Choroid plexus epithelial cell (primary cell): Measurements from ENCODE around the gene SERPINA4.

ENCODE experiments used
- DNase-seq: peaks from one replicate; pipeline ENCODE4 v3.0.0-alpha.2; 2010; ENCODE audit warnings: low read depth
- H3K4me3 ChIP-seq: 2 replicates; pipeline ENCODE4 v1.5.1; 2011; ENCODE audit warnings: low read depth, mild to moderate bottlenecking, control low read depth, low read length, moderate library complexity
- TF ChIP-seq, protein P1 (sequence below): conservative IDR thresholded peaks from 2 replicates; pipeline ENCODE4 v1.5.1; 2011; ENCODE audit warnings: low read depth, mild to moderate bottlenecking, control low read depth, inconsistent platforms, low read length, moderate library complexity

The SERPINA4 gene

GRCh38 chr14:94521375-94522114, 39.7 kb upstream of the SERPINA4 start:
- DNase-seq, result no peak
- H3K4me3 ChIP-seq, result no peak overlapping the region
- TF ChIP-seq, protein P1, sequence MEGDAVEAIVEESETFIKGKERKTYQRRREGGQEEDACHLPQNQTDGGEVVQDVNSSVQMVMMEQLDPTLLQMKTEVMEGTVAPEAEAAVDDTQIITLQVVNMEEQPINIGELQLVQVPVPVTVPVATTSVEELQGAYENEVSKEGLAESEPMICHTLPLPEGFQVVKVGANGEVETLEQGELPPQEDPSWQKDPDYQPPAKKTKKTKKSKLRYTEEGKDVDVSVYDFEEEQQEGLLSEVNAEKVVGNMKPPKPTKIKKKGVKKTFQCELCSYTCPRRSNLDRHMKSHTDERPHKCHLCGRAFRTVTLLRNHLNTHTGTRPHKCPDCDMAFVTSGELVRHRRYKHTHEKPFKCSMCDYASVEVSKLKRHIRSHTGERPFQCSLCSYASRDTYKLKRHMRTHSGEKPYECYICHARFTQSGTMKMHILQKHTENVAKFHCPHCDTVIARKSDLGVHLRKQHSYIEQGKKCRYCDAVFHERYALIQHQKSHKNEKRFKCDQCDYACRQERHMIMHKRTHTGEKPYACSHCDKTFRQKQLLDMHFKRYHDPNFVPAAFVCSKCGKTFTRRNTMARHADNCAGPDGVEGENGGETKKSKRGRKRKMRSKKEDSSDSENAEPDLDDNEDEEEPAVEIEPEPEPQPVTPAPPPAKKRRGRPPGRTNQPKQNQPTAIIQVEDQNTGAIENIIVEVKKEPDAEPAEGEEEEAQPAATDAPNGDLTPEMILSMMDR, result no peak

DNA sequence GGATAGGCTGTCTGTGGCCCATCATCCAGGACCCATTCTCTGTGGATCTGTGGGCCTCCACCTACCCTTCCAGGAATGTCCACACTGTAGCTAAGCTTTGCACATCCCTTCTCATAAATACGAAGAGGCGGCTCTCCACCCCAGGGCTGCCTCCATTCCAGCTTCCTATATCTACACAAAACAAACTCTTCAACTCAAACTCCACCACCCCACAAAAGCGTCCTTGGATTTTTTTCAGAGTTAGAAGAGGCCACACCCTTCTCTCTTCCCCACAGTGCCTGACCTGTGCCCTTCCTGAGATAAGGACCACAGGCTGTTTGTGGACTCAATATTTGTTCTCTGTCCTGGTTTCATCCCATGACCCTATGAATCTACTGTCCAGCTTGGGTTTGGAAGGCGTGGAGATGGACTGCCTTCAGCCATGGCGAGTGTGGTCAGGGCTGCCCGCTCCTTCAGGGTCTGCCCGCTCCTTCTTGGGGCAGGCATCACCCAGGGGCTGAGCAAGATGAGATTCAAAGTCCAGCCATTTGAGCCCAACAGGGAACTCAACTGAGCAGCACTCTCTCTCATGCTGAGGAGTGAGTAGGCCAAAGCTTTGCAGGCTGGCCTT, 39.0 kb upstream of the SERPINA4 start:
- DNase-seq, result no peak
- TF ChIP-seq, protein P1, result no peak
- no peak overlapping the region for H3K4me3 ChIP-seq

GRCh38 chr14:94523265-94523664, 38.0 kb upstream of the SERPINA4 start:
- TF ChIP-seq, protein P1, result no peak
- H3K4me3 ChIP-seq, result no peak overlapping the region
- DNase-seq, result no peak

GRCh38 chr14:94524093-94524492, 37.1 kb upstream of the SERPINA4 start:
- DNase-seq, result no peak
- TF ChIP-seq, protein P1, result no peak
- H3K4me3 ChIP-seq, result no peak overlapping the region

GRCh38 chr14:94531187-94531586, 30.1 kb upstream of the SERPINA4 start:
- H3K4me3 ChIP-seq, result no peak overlapping the region
- TF ChIP-seq, protein P1, result no peak
- no peak for DNase-seq

- peak; percentile 59 for DNase-seq
- no peak overlapping the region for H3K4me3 ChIP-seq
- TF ChIP-seq, protein P1, result no peak
Observed at GRCh38 chr14:94532447-94532846, 28.8 kb upstream of the SERPINA4 start.

DNA sequence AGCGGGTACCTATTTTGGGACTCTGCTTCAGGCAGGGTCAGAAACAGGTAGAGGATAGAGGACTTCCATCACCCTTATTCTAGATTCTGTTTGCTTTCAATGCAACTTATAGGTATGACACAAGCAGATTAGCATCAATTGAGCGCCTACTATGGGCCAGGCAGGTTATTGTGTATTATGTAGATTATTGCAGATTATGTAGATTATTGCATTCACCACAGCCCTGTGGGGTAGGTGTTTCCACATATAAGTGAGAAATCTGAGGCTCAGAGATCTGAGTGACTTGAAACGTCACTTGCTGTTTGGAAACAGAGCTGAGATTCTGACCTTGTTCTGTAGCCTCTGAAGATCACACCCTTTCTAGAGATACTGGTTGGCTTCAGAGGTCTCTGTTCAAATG, 25.7 kb upstream of the SERPINA4 start:
- H3K4me3 ChIP-seq, result no peak overlapping the region
- DNase-seq, result no peak
- TF ChIP-seq, protein P1, result no peak
